Ascending aorta (tissue), 2 donors: ENCODE data around the gene PTGDR. TPM values are rescaled to one million over a fixed set of nuclear protein-coding genes. Genes with fewer than 3 reads are reported as not detected.

Source experiments
- DNase-seq, 2 donors: peaks; one replicate each; pipeline ENCODE4 v3.0.0-alpha.2; 2019; ENCODE audit warnings: low spot score in 2 of 2
- H3K27ac ChIP-seq, 2 donors: fragments of 200-600 bp; sonication (generic); one replicate each; pipeline ENCODE4 v1.5.1; 2016 to 2017; ENCODE audit warnings: mild to moderate bottlenecking in 1 of 2
- H3K27me3 ChIP-seq: fragments of 200-600 bp; sonication (generic); one replicate; pipeline ENCODE4 v1.5.1; 2017
- H3K36me3 ChIP-seq, 2 donors: fragments of 200-600 bp; sonication (generic); one replicate each; pipeline ENCODE4 v1.5.1; 2016
- H3K4me1 ChIP-seq, 2 donors: fragments of 200-600 bp; sonication (generic); one replicate each; pipeline ENCODE4 v1.5.1; 2016 to 2017; ENCODE audit warnings: mild to moderate bottlenecking in 1 of 2
- H3K4me3 ChIP-seq, 2 donors: fragments of 200-600 bp; sonication (generic); one replicate each; pipeline ENCODE4 v1.5.1; 2016 to 2017; ENCODE audit warnings: mild to moderate bottlenecking in 1 of 2
- H3K9me3 ChIP-seq, 2 donors: fragments of 200-600 bp; sonication (generic); one replicate each; pipeline ENCODE4 v1.5.1; 2016
- CTCF ChIP-seq, 3 experiments: fragments of 200-600 bp in 2 of 3; fragments of 450-650 bp in 1 of 3; sonication (generic) in 2 of 3; IDR thresholded peaks; one replicate each; pipeline ENCODE4 v1.5.1; 2016 to 2019; ENCODE audit warnings: antibody characterized with exemption in 3 of 3, mild to moderate bottlenecking in 1 of 3, moderate library complexity in 1 of 3
- intact Hi-C: fragments of 100-400 bp; cut with DNase I; formaldehyde crosslinking; loops from one replicate; pipeline ENCODE4 v1.15.1; 2023
- total RNA-seq: library from RNA; depleted of rRNA; stranded (reverse); fragments of >200 nt; gene quantifications from one replicate; pipeline ENCODE4 v1.1.0, GENCODE V29; 2016

The PTGDR gene
- total RNA-seq, 1 donor from 2014 or later, result 13.4 TPM

- Histone ChIP-seq H3K36me3 (no peaks in the 10 kb centered on the region), H3K4me1 (no peaks in the 10 kb centered on the region), H3K27ac (no peak overlapping the region), H3K4me3 (no peak overlapping the region), H3K27me3 (peaks cover 3% of the 10 kb centered on the region), H3K9me3 (no peaks in the 10 kb centered on the region)
- intact Hi-C loops, result no loop called here
- DNase-seq, result peak in 1 of 2 donors; percentile 71
- TF ChIP-seq CTCF (IDR thresholded peaks at IDR 0.05), result no peak
These were observed 1.3 kb upstream of the PTGDR start for GRCh38 chr14:52266179-52266578.

- intact Hi-C loops, result no loop called here
- TF ChIP-seq CTCF (IDR thresholded peaks at IDR 0.05), result no peak
- H3K4me3 ChIP-seq, result peak overlapping the region in 1 of 2 donors; percentile 60
- peaks cover 3% of the 10 kb centered on the region for H3K27me3 ChIP-seq
- no peak overlapping the region for H3K27ac ChIP-seq
- DNase-seq, result no peak
- H3K36me3 ChIP-seq, result no peaks in the 10 kb centered on the region
- H3K9me3 ChIP-seq, result no peaks in the 10 kb centered on the region
- no peaks in the 10 kb centered on the region for H3K4me1 ChIP-seq
These were observed 716 bp upstream of the PTGDR start for GRCh38 chr14:52266782-52267181.

GRCh38 chr14:52268279-52269061 lies 972 bp downstream of the PTGDR start:
- peaks cover 3% of the 10 kb centered on the region for H3K27me3 ChIP-seq
- H3K9me3 ChIP-seq, result no peaks in the 10 kb centered on the region
- TF ChIP-seq CTCF (IDR thresholded peaks at IDR 0.05), result no peak
- no peaks in the 10 kb centered on the region for H3K4me1 ChIP-seq
- H3K36me3 ChIP-seq, result no peaks in the 10 kb centered on the region
- intact Hi-C loops, result no loop called here
- H3K27ac ChIP-seq, result no peak overlapping the region
- no peak for DNase-seq
- H3K4me3 ChIP-seq, result peak overlapping the region; percentile 30 to 60

GRCh38 chr14:52269100-52269499 lies 1.6 kb downstream of the PTGDR start:
- DNase-seq, result no peak
- H3K36me3 ChIP-seq, result no peaks in the 10 kb centered on the region
- no peaks in the 10 kb centered on the region for H3K4me1 ChIP-seq
- intact Hi-C loops, result no loop called here
- no peaks in the 10 kb centered on the region for H3K9me3 ChIP-seq
- peaks cover 3% of the 10 kb centered on the region for H3K27me3 ChIP-seq
- H3K27ac ChIP-seq, result no peak overlapping the region
- H3K4me3 ChIP-seq, result peak overlapping the region; percentile 30 to 60
- TF ChIP-seq CTCF (IDR thresholded peaks at IDR 0.05), result no peak

GRCh38 chr14:52269982-52270381 lies 2.5 kb downstream of the PTGDR start:
- Histone ChIP-seq H3K9me3 (no peaks in the 10 kb centered on the region), H3K4me1 (no peaks in the 10 kb centered on the region), H3K4me3 (no peak overlapping the region), H3K27ac (no peak overlapping the region), H3K36me3 (no peaks in the 10 kb centered on the region), H3K27me3 (peaks cover 3% of the 10 kb centered on the region)
- no peak for TF ChIP-seq CTCF (IDR thresholded peaks at IDR 0.05)
- DNase-seq, result no peak
- intact Hi-C loops, result no loop called here
